K562 (cell line): ENCODE measurements around the gene UPF2. TPM values are rescaled to one million over a fixed set of nuclear protein-coding genes. Genes with fewer than 3 reads are reported as not detected.

Source experiments
- CC2D1A ChIP-seq: fragments of 450-650 bp; IDR thresholded peaks from 2 replicates; pipeline ENCODE4 v1.6.1; 2017; ENCODE audit warnings: mild to moderate bottlenecking
- MLLT1 ChIP-seq, 2 experiments: fragments of 450-650 bp; IDR thresholded peaks; 2 replicates each; pipeline ENCODE4 v1.6.1; 2016
- NUFIP1 ChIP-seq: fragments of 450-650 bp; IDR thresholded peaks from 2 replicates; pipeline ENCODE4 v1.6.1; 2018; ENCODE audit not compliant: partially characterized antibody
- POLR2B ChIP-seq: fragments of 450-650 bp; IDR thresholded peaks from 2 replicates; pipeline ENCODE4 v1.6.1; 2018; ENCODE audit warnings: low read depth; ENCODE audit not compliant: partially characterized antibody
- POLR3G ChIP-seq: IDR thresholded peaks from 2 replicates; pipeline ENCODE4 v1.6.1; 2011; ENCODE audit not compliant: insufficient read length, insufficient replicate concordance; ENCODE audit errors: extremely low read depth
- ZBTB11 ChIP-seq, 3 experiments: fragments of 200-800 bp in 1 of 3; fragments of 250-450 bp in 1 of 3; fragments of 450-650 bp in 1 of 3; sonication (Bioruptor Pico) in 1 of 3; sonication (Bioruptor generic) in 1 of 3; formaldehyde crosslinking in 1 of 3; IDR thresholded peaks; 2 replicates each; pipeline versions ENCODE4 v1.6.1 to v1.8.0; 2016 to 2022; ENCODE audit warnings: mild to moderate bottlenecking in 2 of 3, missing genetic modification characterization in 2 of 3, missing compliant biosample characterization in 1 of 3, moderate library complexity in 1 of 3
- ZNF140 ChIP-seq: fragments of 250-450 bp; sonication (Bioruptor Pico); IDR thresholded peaks from 2 replicates; pipeline ENCODE4 v1.8.0; 2021; ENCODE audit warnings: moderate library complexity, mild to moderate bottlenecking, inconsistent platforms
- ZNF217 ChIP-seq: sonication (generic); formaldehyde crosslinking; IDR thresholded peaks from 2 replicates; pipeline ENCODE4 v1.8.0; 2022; ENCODE audit warnings: mild to moderate bottlenecking, missing genetic modification reagents
- polyA plus RNA-seq, 8 experiments: library from polyadenylated mRNA; depleted of rRNA in 4 of 8; stranded (reverse) in 5 of 8; unstranded in 3 of 8; fragments of >200 nt; fragmentation: Nextera tagmentation in 2 of 8; fragmentation: Illumina TruSeq in 1 of 8; extraction: Ambion mirVana in 2 of 8; extraction: Trizol in 1 of 8; gene quantifications; 2 replicates each; pipeline versions ENCODE4 v1.2.1 to v1.2.3, GENCODE V29; 2011 to 2014; ENCODE audit warnings: inconsistent platforms in 1 of 8, missing spikeins in 1 of 8
- total RNA-seq, 7 experiments: library from RNA; depleted of rRNA in 6 of 7; stranded (reverse); fragments of >200 nt in 6 of 7; fragmentation: Illumina TruSeq in 2 of 7; extraction: Trizol in 2 of 7; gene quantifications; 2 replicates each; pipeline versions ENCODE4 v1.2.1 to v1.2.3, GENCODE V29; 2011 to 2021; ENCODE audit warnings: low replicate concordance in 1 of 7
- TF ChIP-seq, protein P1 (sequence below): sonication (generic); formaldehyde crosslinking; IDR thresholded peaks from 2 replicates; pipeline ENCODE4 v1.8.0; 2023; ENCODE audit warnings: mild to moderate bottlenecking, missing genetic modification reagents
- TF ChIP-seq, protein P2 (sequence below), 2 experiments: fragments of 450-650 bp in 1 of 2; IDR thresholded peaks; 2 replicates each; pipeline ENCODE4 v1.6.1; 2011 to 2017; ENCODE audit warnings: low read depth in 2 of 2, antibody characterized with exemption in 1 of 2, borderline replicate concordance in 1 of 2, low read length in 1 of 2, mild to moderate bottlenecking in 1 of 2, mixed read lengths in 1 of 2; ENCODE audit not compliant: control insufficient read depth in 1 of 2

UPF2 gene
- total and polyA plus RNA-seq, 9 of the 15 experiments (the other 6 are each of a cell fraction or from before 2014, with no cell fraction given): 13.9 to 37.7 (median 23.7) TPM

DNA sequence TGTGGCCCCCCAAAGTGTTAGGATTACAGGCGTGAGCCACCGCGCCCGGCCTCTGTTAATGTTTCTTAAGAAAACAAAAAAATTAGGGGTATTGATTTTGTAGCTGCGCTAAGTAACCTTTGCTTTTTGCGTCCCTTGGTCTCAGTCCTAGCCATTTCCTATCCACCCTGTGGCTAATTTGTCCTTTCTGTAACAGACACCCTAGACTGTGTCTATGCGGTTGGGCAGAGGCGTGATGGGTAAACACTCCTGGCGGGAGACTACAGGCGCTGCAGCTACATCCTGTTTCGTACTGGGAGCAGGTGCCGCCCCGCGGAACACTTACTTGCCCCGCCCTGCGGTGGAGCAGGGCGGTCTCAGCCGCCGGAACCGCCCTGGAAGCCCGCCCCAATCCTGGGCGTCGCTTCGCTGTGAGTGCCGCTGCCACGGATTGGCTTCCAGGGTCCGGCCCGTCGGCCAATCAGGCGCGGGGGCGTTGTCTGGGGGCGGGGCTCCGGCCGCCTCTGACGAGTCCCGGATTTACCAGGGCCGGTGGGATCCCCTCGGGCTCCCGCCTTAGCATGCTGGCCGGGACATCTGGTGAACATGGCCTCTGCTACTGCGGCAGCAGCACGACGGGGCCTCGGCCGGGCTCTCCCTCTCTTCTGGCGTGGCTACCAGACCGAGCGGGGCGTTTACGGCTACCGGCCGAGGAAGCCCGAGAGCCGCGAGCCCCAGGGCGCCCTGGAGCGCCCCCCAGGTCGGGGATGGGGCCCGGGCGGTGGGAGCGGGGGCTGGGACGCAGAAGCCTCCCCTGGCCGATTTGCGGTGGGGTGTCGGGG, 26.1 kb upstream of the UPF2 start, which contains the start of gene DHTKD1 (continued):
- TF ChIP-seq, protein P1, sequence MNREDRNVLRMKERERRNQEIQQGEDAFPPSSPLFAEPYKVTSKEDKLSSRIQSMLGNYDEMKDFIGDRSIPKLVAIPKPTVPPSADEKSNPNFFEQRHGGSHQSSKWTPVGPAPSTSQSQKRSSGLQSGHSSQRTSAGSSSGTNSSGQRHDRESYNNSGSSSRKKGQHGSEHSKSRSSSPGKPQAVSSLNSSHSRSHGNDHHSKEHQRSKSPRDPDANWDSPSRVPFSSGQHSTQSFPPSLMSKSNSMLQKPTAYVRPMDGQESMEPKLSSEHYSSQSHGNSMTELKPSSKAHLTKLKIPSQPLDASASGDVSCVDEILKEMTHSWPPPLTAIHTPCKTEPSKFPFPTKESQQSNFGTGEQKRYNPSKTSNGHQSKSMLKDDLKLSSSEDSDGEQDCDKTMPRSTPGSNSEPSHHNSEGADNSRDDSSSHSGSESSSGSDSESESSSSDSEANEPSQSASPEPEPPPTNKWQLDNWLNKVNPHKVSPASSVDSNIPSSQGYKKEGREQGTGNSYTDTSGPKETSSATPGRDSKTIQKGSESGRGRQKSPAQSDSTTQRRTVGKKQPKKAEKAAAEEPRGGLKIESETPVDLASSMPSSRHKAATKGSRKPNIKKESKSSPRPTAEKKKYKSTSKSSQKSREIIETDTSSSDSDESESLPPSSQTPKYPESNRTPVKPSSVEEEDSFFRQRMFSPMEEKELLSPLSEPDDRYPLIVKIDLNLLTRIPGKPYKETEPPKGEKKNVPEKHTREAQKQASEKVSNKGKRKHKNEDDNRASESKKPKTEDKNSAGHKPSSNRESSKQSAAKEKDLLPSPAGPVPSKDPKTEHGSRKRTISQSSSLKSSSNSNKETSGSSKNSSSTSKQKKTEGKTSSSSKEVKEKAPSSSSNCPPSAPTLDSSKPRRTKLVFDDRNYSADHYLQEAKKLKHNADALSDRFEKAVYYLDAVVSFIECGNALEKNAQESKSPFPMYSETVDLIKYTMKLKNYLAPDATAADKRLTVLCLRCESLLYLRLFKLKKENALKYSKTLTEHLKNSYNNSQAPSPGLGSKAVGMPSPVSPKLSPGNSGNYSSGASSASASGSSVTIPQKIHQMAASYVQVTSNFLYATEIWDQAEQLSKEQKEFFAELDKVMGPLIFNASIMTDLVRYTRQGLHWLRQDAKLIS (CRISPR knock-in tag): no peak
- TF ChIP-seq ZBTB11 (CRISPR knock-in tag; IDR thresholded peaks at IDR 0.05) (peak in 1 of 3 experiments; percentile 62; a peak in 1 of 6 replicates), ZNF140 (CRISPR knock-in tag) (no peak), ZNF217 (CRISPR knock-in tag) (no peak), NUFIP1 (no peak), POLR2B (no peak), POLR3G (no peak), MLLT1 (IDR thresholded peaks at IDR 0.05) (peak in 1 of 2 experiments; percentile 67; a peak in 2 of 4 replicates), CC2D1A (no peak)
- TF ChIP-seq, protein P2, sequence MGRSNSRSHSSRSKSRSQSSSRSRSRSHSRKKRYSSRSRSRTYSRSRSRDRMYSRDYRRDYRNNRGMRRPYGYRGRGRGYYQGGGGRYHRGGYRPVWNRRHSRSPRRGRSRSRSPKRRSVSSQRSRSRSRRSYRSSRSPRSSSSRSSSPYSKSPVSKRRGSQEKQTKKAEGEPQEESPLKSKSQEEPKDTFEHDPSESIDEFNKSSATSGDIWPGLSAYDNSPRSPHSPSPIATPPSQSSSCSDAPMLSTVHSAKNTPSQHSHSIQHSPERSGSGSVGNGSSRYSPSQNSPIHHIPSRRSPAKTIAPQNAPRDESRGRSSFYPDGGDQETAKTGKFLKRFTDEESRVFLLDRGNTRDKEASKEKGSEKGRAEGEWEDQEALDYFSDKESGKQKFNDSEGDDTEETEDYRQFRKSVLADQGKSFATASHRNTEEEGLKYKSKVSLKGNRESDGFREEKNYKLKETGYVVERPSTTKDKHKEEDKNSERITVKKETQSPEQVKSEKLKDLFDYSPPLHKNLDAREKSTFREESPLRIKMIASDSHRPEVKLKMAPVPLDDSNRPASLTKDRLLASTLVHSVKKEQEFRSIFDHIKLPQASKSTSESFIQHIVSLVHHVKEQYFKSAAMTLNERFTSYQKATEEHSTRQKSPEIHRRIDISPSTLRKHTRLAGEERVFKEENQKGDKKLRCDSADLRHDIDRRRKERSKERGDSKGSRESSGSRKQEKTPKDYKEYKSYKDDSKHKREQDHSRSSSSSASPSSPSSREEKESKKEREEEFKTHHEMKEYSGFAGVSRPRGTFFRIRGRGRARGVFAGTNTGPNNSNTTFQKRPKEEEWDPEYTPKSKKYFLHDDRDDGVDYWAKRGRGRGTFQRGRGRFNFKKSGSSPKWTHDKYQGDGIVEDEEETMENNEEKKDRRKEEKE (IDR thresholded peaks at IDR 0.05; ENCODE audit: borderline replicate concordance in 1 of 2, control insufficient read depth in 1 of 2, low read depth in 2 of 2, low read length in 1 of 2): 0 out of 4 replicates have a peak, but pooled peaks of 1 of the 2 experiments have one; percentile 13
